PC-9 (cell line): ENCODE measurements around the gene SHISA4. TPM values are rescaled to one million over a fixed set of nuclear protein-coding genes. Genes with fewer than 3 reads are reported as not detected.

ENCODE experiments used
- BruUV-seq: library from RNA; stranded (reverse); fragments of 400-500 nt; replicated peaks from 2 replicates; lab custom pipeline; 2021; lab: Mats Ljungman, UMichigan
- CTCF ChIA-PET: fragments of 300-600 bp; sonication (Branson Sonifier 250); formaldehyde crosslinking; loops from one replicate; lab custom pipeline; 2022; ENCODE audit warnings: antibody characterized with exemption; lab: Charles Lee
- POLR2A ChIA-PET: fragments of 300-600 bp; sonication (Branson Sonifier 250); formaldehyde crosslinking; loops from one replicate; lab custom pipeline; 2022; ENCODE audit warnings: antibody characterized with exemption; ENCODE audit not compliant: unreplicated experiment; lab: Charles Lee
- DNase-seq, 2 experiments: peaks; one replicate each; pipeline versions ENCODE4 v3.0.0 to v3.0.0-alpha.2; 2015 to 2022; ENCODE audit warnings: mixed read lengths in 1 of 2
- H2AFZ ChIP-seq: fragments of 200-600 bp; sonication (generic); 2 replicates; pipeline ENCODE4 v1.8.1; 2017; ENCODE audit warnings: antibody characterized with exemption
- H3F3A ChIP-seq: fragments of 200-600 bp; sonication (generic); 2 replicates; pipeline ENCODE4 v1.8.1; 2017; ENCODE audit warnings: antibody characterized with exemption, mild to moderate bottlenecking, low read depth; ENCODE audit not compliant: insufficient read depth
- H3K27ac ChIP-seq: fragments of 200-600 bp; sonication (generic); 2 replicates; pipeline ENCODE4 v1.6.1; 2016; ENCODE audit warnings: mixed run types
- H3K27me3 ChIP-seq: fragments of 200-600 bp; sonication (generic); 2 replicates; pipeline ENCODE4 v1.6.1; 2016; ENCODE audit warnings: low read depth, mixed run types; ENCODE audit not compliant: insufficient read depth
- H3K36me3 ChIP-seq: fragments of 200-600 bp; sonication (generic); 2 replicates; pipeline ENCODE4 v1.6.1; 2016; ENCODE audit warnings: low read depth, mixed run types
- H3K4me1 ChIP-seq: fragments of 200-600 bp; sonication (generic); replicated peaks from 2 replicates; pipeline ENCODE4 v1.6.1; 2016; ENCODE audit warnings: mixed run types; ENCODE audit not compliant: insufficient read depth
- H3K4me2 ChIP-seq: fragments of 200-600 bp; sonication (generic); 2 replicates; pipeline ENCODE4 v1.6.1; 2017; ENCODE audit warnings: mixed run types
- H3K4me3 ChIP-seq: fragments of 200-600 bp; sonication (generic); 2 replicates; pipeline ENCODE4 v1.6.1; 2016; ENCODE audit warnings: mixed run types
- H3K79me2 ChIP-seq: fragments of 200-600 bp; sonication (generic); 2 replicates; pipeline ENCODE4 v1.6.1; 2017; ENCODE audit warnings: low read depth, mixed run types
- H3K9me2 ChIP-seq: fragments of 200-600 bp; sonication (generic); 2 replicates; pipeline ENCODE4 v1.8.1; 2017; ENCODE audit warnings: mild to moderate bottlenecking; ENCODE audit not compliant: insufficient read depth
- H3K9me3 ChIP-seq: fragments of 200-600 bp; sonication (generic); 2 replicates; pipeline ENCODE4 v1.8.1; 2016; ENCODE audit warnings: low read depth; ENCODE audit not compliant: insufficient read depth
- H4K20me1 ChIP-seq: fragments of 200-600 bp; sonication (generic); 2 replicates; pipeline ENCODE4 v1.8.1; 2017; ENCODE audit not compliant: insufficient read depth
- EZH2 ChIP-seq: fragments of 200-600 bp; sonication (generic); IDR thresholded peaks from 2 replicates; pipeline ENCODE4 v1.8.0; 2017; ENCODE audit warnings: antibody characterized with exemption, low read depth
- intact Hi-C: fragments of 100-400 bp; cut with micrococcal nuclease; formaldehyde crosslinking; loops from one replicate; pipeline ENCODE4 v1.10.0; 2022; ENCODE audit not compliant: unreplicated experiment
- total RNA-seq: library from RNA; stranded (reverse); gene quantifications from 2 replicates; pipeline ENCODE4 v1.2.3, GENCODE V29; 2021
- TF ChIP-seq, protein P1 (sequence below): fragments of 200-600 bp; sonication (generic); conservative IDR thresholded peaks from 2 replicates; pipeline ENCODE4 v1.6.1; 2017; ENCODE audit warnings: mixed run types, antibody characterized with exemption, mild to moderate bottlenecking, moderate library complexity

Gene SHISA4
- total RNA-seq, 1 experiment from 2014 or later: 22.4 TPM

DNA sequence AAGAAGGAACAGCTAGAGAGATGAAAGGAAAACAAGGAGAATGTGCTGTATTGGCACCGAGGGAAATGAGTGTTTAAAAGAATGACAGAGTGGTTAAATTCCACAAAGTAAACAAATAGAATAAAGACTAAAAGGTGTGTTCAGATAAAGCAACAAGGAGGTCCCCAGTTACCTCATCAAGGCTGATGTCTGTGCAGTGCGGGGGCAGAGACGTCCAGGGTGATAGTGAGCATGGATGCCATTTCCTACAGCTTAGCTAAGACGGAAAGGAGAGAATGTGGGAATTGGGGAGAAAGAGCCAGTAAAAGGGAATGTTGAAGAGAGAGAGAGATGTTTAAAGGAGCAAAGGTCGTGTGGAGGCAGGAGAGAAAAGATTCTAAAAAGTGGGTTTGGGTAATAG is 42.1 kb downstream of the SHISA4 start:
- 0 out of 2 replicates have a peak, but pooled peaks cover 7% of the 10 kb centered on the region for H3F3A ChIP-seq
- no peaks in the 10 kb centered on the region for H4K20me1 ChIP-seq
- peaks cover 14% of the 10 kb centered on the region for H3K4me1 ChIP-seq
- no peak overlapping the region for H3K4me3 ChIP-seq
- CTCF ChIA-PET: interaction anchor here (0.7 kb wide), 1 partner anchor 64 kb away, joined by 3 read pairs; no protein-coding TSS in a partner anchor
- no peaks in the 10 kb centered on the region for H3K79me2 ChIP-seq
- H3K9me3 ChIP-seq: no peaks in the 10 kb centered on the region
- no peaks in the 10 kb centered on the region for H3K9me2 ChIP-seq
- no peak overlapping the region for H3K27ac ChIP-seq
- no peak for DNase-seq
- H3K27me3 ChIP-seq: no peaks in the 10 kb centered on the region
- TF ChIP-seq, protein P1, sequence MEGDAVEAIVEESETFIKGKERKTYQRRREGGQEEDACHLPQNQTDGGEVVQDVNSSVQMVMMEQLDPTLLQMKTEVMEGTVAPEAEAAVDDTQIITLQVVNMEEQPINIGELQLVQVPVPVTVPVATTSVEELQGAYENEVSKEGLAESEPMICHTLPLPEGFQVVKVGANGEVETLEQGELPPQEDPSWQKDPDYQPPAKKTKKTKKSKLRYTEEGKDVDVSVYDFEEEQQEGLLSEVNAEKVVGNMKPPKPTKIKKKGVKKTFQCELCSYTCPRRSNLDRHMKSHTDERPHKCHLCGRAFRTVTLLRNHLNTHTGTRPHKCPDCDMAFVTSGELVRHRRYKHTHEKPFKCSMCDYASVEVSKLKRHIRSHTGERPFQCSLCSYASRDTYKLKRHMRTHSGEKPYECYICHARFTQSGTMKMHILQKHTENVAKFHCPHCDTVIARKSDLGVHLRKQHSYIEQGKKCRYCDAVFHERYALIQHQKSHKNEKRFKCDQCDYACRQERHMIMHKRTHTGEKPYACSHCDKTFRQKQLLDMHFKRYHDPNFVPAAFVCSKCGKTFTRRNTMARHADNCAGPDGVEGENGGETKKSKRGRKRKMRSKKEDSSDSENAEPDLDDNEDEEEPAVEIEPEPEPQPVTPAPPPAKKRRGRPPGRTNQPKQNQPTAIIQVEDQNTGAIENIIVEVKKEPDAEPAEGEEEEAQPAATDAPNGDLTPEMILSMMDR: no peak
- no peak for TF ChIP-seq EZH2
- intact Hi-C loops: no loop called here
- H3K36me3 ChIP-seq: no peaks in the 10 kb centered on the region
- peak overlapping the region; percentile 31; the same call in 1 of the 2 replicates for H3K4me2 ChIP-seq
- H2AFZ ChIP-seq: 0 out of 2 replicates have a peak overlapping the region, but pooled peaks have one; percentile 35
- POLR2A ChIA-PET: no interaction called here
- BruUV-seq: no TSS peak

DNA sequence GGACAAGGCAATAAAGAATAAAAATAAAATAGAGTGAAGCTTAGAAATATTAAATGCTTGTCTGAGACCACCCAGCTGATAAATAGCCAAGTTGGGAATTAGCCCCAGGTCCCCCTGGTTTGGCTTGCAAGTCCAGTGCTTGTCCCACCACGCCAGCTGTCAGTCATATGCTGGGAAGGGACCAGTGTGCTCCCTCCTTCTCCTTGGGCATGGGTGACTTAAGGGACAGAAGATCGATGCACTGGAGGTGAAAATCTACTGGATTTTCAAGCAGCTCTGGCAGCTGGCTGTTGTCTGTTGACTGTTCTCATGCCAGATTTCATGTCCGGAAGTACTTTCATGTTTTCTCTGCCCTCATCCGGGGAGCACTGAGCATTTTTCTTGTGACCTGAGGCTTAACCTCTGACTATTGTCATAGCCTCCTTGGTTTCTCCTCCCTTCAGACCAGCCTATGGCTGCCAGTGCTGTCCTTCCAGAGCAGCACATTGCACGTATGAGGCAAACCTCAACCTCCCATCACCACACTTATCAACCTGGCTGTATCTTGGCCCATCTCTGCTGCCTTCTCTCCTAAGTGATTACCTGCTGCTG is 45.2 kb downstream of the SHISA4 start:
- Histone ChIP-seq H3K4me1 (peaks cover 24% of the 10 kb centered on the region), H3K4me3 (no peak overlapping the region), H3K27me3 (no peaks in the 10 kb centered on the region), H3K27ac (no peak overlapping the region), H4K20me1 (no peaks in the 10 kb centered on the region), H3K4me2 (no peak overlapping the region), H3F3A (peaks cover 7% of the 10 kb centered on the region; the same call in 1 of the 2 replicates), H3K9me2 (no peaks in the 10 kb centered on the region), H3K79me2 (no peaks in the 10 kb centered on the region), H2AFZ (no peak overlapping the region), H3K36me3 (no peaks in the 10 kb centered on the region), H3K9me3 (no peaks in the 10 kb centered on the region)
- no TSS peak for BruUV-seq
- no peak for DNase-seq
- intact Hi-C loops: no loop called here
- TF ChIP-seq EZH2: no peak
- TF ChIP-seq, protein P1: no peak
- POLR2A ChIA-PET: no interaction called here
- CTCF ChIA-PET: no interaction called here

DNA sequence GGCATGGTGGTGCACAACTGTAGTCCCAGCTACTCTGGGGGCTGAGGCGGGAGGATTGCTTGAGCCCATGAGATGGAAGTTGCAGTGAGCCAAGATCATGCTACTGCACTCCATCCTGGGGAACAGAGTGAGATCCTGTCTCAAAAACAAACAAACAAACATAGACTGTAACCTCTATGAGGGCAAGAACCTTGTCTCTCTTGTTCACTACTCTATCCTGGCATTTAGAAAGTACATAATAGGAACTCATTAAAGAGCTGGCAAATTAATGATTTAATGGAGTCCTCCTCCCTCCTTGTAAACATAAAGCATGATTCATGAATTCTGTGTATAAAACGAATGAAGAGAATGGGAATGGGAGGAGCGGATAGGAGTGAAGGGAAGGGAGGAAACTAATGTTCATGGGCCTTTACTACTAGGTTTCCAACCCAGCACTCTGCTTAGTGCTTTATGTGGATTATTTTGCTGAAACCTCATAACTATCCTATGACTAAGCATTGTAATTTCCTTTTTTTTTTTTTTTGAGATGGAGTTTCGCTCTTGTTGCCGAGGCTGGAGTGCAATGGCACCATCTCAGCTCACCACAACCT is 49.0 kb downstream of the SHISA4 start:
- intact Hi-C loops: loop anchor here (1.0 kb wide), 1 partner anchor 20 kb away; no protein-coding TSS in a partner anchor
- no peak overlapping the region for H2AFZ ChIP-seq
- POLR2A ChIA-PET: no interaction called here

More for the DNA sequence above, 49.0 kb downstream of the SHISA4 start:
- Histone ChIP-seq H3K79me2 (no peaks in the 10 kb centered on the region), H3K4me2 (0 out of 2 replicates have a peak overlapping the region, but pooled peaks have one; percentile 2), H3F3A (peaks cover 3% of the 10 kb centered on the region; the same call in 1 of the 2 replicates), H4K20me1 (no peaks in the 10 kb centered on the region), H3K27ac (peak overlapping the region; percentile 62), H3K4me3 (no peak overlapping the region), H3K27me3 (no peaks in the 10 kb centered on the region), H3K36me3 (no peaks in the 10 kb centered on the region), H3K4me1 (peaks cover 27% of the 10 kb centered on the region), H3K9me3 (no peaks in the 10 kb centered on the region), H3K9me2 (no peaks in the 10 kb centered on the region)
- CTCF ChIA-PET: interaction anchor here (0.7 kb wide), 1 partner anchor 42 kb away, joined by 12 read pairs; no protein-coding TSS in a partner anchor
- TF ChIP-seq, protein P1: no peak
- no peak for TF ChIP-seq EZH2
- BruUV-seq: no TSS peak
- peak in 1 of 2 experiments; percentile 52 for DNase-seq
